NT2/D1 (cell line): Measurements from ENCODE around the gene MAP3K19.

Source experiments
- DNase-seq: peaks from one replicate; pipeline ENCODE4 v3.0.0-alpha.2; 2011; ENCODE audit warnings: low read depth, low spot score
- H3K27me3 ChIP-seq: 2 replicates; pipeline ENCODE4 v1.6.0; 2011; ENCODE audit warnings: mild to moderate bottlenecking; ENCODE audit not compliant: insufficient read length, insufficient read depth
- H3K36me3 ChIP-seq: 2 replicates; pipeline ENCODE4 v1.6.1; 2011; ENCODE audit warnings: mild to moderate bottlenecking, low read length, mixed read lengths; ENCODE audit not compliant: insufficient read depth, insufficient read length
- H3K4me1 ChIP-seq: 2 replicates; pipeline ENCODE4 v1.5.1; 2011; ENCODE audit not compliant: insufficient read depth, insufficient read length
- H3K4me3 ChIP-seq: 2 replicates; pipeline ENCODE4 v1.5.1; 2011; ENCODE audit warnings: low read depth; ENCODE audit not compliant: insufficient read length
- H3K9ac ChIP-seq: 2 replicates; pipeline ENCODE4 v1.6.0; 2011; ENCODE audit warnings: low read depth; ENCODE audit not compliant: insufficient read length
- H3K9me3 ChIP-seq: 2 replicates; pipeline ENCODE4 v1.5.1; 2011; ENCODE audit warnings: mild to moderate bottlenecking, low read length; ENCODE audit not compliant: insufficient read depth
- SUZ12 ChIP-seq: IDR thresholded peaks from 2 replicates; pipeline ENCODE4 v1.6.1; 2011; ENCODE audit not compliant: insufficient read length, insufficient read depth; ENCODE audit errors: extremely low read depth
- YY1 ChIP-seq: IDR thresholded peaks from 2 replicates; pipeline ENCODE4 v1.6.1; 2011; ENCODE audit not compliant: insufficient read length, insufficient read depth
- ZNF274 ChIP-seq: IDR thresholded peaks from 2 replicates; pipeline ENCODE4 v1.6.1; 2011; ENCODE audit warnings: mild to moderate bottlenecking, low read depth, low read length

The MAP3K19 gene

GRCh38 chr2:135004005-135004746 lies 43.1 kb downstream of the MAP3K19 start:
- no peak overlapping the region for H3K4me3 ChIP-seq
- no peaks in the 10 kb centered on the region for H3K36me3 ChIP-seq
- TF ChIP-seq SUZ12: no peak
- TF ChIP-seq YY1: no peak
- no peak for TF ChIP-seq ZNF274

DNA sequence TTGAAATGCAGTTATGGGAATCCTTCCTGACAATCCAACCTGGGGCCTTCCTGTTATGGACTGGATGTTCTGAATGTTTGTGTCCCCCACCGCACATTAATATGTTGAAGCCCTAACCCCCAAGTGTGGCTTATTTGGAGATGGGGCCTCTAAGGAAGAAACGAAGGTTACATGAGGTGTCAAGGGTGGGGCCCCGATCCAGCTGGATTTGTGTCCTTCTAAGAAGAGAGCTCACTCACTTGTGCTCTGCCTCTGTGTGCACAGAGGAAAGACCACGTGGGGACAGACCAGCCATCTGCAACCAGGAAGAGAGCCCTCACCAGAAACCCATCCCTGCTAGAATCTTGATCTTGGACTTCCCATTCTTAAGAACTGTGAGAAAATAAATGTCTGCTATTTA lies 44.4 kb downstream of the MAP3K19 start:
- DNase-seq: no peak
- peaks cover 14% of the 10 kb centered on the region for H3K27me3 ChIP-seq

More at GRCh38 chr2:135004005-135004746, 43.1 kb downstream of the MAP3K19 start:
- peak; percentile 71 for DNase-seq
- Histone ChIP-seq H3K4me1 (no peaks in the 10 kb centered on the region), H3K9ac (no peak overlapping the region), H3K9me3 (no peaks in the 10 kb centered on the region), H3K27me3 (peaks cover 14% of the 10 kb centered on the region)

GRCh38 chr2:134999521-134999920 lies 47.7 kb downstream of the MAP3K19 start:
- Histone ChIP-seq H3K36me3 (no peaks in the 10 kb centered on the region), H3K27me3 (peaks cover 2% of the 10 kb centered on the region), H3K4me1 (no peaks in the 10 kb centered on the region), H3K4me3 (no peak overlapping the region), H3K9ac (no peak overlapping the region), H3K9me3 (no peaks in the 10 kb centered on the region)
- TF ChIP-seq YY1 (no peak), ZNF274 (no peak), SUZ12 (no peak)
- DNase-seq: no peak

More for the DNA sequence above, 44.4 kb downstream of the MAP3K19 start:
- TF ChIP-seq ZNF274: no peak
- no peak for TF ChIP-seq SUZ12
- no peak for TF ChIP-seq YY1
- H3K9me3 ChIP-seq: no peaks in the 10 kb centered on the region
- H3K4me3 ChIP-seq: no peak overlapping the region
- no peaks in the 10 kb centered on the region for H3K36me3 ChIP-seq
- H3K4me1 ChIP-seq: no peaks in the 10 kb centered on the region
- H3K9ac ChIP-seq: no peak overlapping the region

DNA sequence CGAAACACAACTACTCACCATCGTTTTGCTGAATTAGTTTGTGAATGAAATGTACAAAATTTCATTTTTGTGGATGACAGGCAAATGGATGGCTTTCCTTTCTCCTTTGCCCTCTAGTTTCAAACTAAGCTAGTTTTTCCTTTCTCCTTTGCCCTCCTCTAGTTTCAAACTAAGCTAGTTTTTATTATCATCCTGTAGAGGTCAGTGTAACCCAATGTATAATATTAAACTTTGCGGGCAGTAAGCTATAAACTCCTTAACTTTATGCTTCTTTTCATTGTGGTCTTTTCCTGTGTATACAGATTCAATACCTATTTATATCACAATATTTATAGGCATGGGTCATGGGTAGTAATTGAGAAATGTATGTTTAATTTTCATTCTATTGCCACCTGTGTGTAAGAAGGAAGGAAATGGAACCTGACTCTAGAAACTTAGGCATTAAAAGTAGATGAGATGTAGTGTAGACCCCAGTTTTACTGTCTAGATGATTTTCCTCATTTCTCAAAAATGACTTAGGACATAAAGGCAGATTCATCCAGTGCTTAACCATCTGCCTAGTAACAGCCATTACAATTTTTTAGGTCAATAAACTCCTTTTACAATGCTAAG lies 58.1 kb downstream of the MAP3K19 start:
- Histone ChIP-seq H3K4me1 (no peaks in the 10 kb centered on the region), H3K9ac (no peak overlapping the region), H3K4me3 (no peak overlapping the region), H3K27me3 (no peaks in the 10 kb centered on the region), H3K36me3 (no peaks in the 10 kb centered on the region), H3K9me3 (no peaks in the 10 kb centered on the region)
- TF ChIP-seq SUZ12: no peak
- no peak for TF ChIP-seq ZNF274
- no peak for TF ChIP-seq YY1
- DNase-seq: no peak

- TF ChIP-seq SUZ12: no peak
- no peak for TF ChIP-seq ZNF274
- no peak for TF ChIP-seq YY1
- no peak for DNase-seq
- H3K9ac ChIP-seq: no peak overlapping the region
- no peaks in the 10 kb centered on the region for H3K9me3 ChIP-seq
- H3K4me1 ChIP-seq: no peaks in the 10 kb centered on the region
- H3K36me3 ChIP-seq: no peaks in the 10 kb centered on the region
- H3K27me3 ChIP-seq: no peaks in the 10 kb centered on the region
- no peak overlapping the region for H3K4me3 ChIP-seq
Observed at GRCh38 chr2:134985061-134985460, 62.2 kb downstream of the MAP3K19 start.

DNA sequence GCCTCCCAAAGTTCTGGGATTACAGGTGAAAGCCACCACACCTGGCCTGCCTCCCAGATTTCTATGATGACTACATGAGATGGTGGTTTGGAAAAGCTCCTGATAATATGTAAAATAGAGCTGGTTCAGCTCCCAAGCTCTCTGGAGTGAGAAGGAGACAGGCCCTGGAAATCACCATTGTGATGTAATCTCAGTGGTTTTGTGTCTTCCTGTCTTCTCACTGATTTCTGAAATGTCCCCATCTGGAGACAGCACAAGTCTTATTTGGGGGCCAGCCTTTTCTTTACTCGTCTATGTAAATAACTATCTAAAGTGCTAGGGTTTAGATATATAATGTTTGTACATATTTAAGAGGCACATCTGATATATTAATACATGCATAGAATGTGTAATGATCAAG lies 64.6 kb downstream of the MAP3K19 start:
- no peak for DNase-seq
- H3K27me3 ChIP-seq: no peaks in the 10 kb centered on the region
- no peaks in the 10 kb centered on the region for H3K4me1 ChIP-seq
- TF ChIP-seq ZNF274 (no peak), SUZ12 (no peak), YY1 (no peak)
- no peak overlapping the region for H3K4me3 ChIP-seq
- no peaks in the 10 kb centered on the region for H3K9me3 ChIP-seq
- H3K9ac ChIP-seq: no peak overlapping the region
- no peaks in the 10 kb centered on the region for H3K36me3 ChIP-seq

GRCh38 chr2:134980639-134981038 lies 66.6 kb downstream of the MAP3K19 start:
- no peak for DNase-seq
- H3K27me3 ChIP-seq: no peaks in the 10 kb centered on the region
- TF ChIP-seq ZNF274 (no peak), YY1 (no peak)

More at GRCh38 chr2:134980639-134981038, 66.6 kb downstream of the MAP3K19 start:
- Histone ChIP-seq H3K4me1 (no peaks in the 10 kb centered on the region), H3K4me3 (no peak overlapping the region), H3K9ac (no peak overlapping the region), H3K36me3 (no peaks in the 10 kb centered on the region), H3K9me3 (no peaks in the 10 kb centered on the region)
